Mesothelial cell of epicardium (in vitro differentiated cells): ENCODE results near the gene STN1. TPM values are rescaled to one million over a fixed set of nuclear protein-coding genes. Genes with fewer than 3 reads are reported as not detected.

Experiments used
- DNase-seq, 2 experiments: peaks; one replicate each; pipeline ENCODE4 v3.0.0; 2021; ENCODE audit warnings: low spot score in 2 of 2; ENCODE audit not compliant: unreplicated experiment in 2 of 2
- H3K27ac Mint-ChIP-seq: 2 replicates; pipeline ENCODE4 v1.8.0; 2021; ENCODE audit warnings: mixed read lengths
- H3K27me3 Mint-ChIP-seq: 2 replicates; pipeline ENCODE4 v1.8.0; 2021; ENCODE audit warnings: low read depth, mixed read lengths
- H3K36me3 Mint-ChIP-seq: 2 replicates; pipeline ENCODE4 v1.8.0; 2021; ENCODE audit warnings: mixed read lengths
- H3K4me1 Mint-ChIP-seq: 2 replicates; pipeline ENCODE4 v1.8.0; 2021; ENCODE audit warnings: mixed read lengths
- H3K4me3 Mint-ChIP-seq: 2 replicates; pipeline ENCODE4 v1.8.0; 2021; ENCODE audit warnings: mild to moderate bottlenecking, moderate library complexity, mixed read lengths
- H3K9me3 Mint-ChIP-seq: 2 replicates; pipeline ENCODE4 v1.8.0; 2021; ENCODE audit warnings: mixed read lengths
- total RNA-seq: library from RNA; stranded (reverse); gene quantifications from 3 replicates; pipeline ENCODE4 v1.2.1, GENCODE V29; 2021
- TF ChIP-seq, protein P1 (sequence below): fragments of 200-600 bp; sonication (generic); IDR thresholded peaks from one replicate; pipeline ENCODE4 v1.5.0; 2021; ENCODE audit warnings: antibody characterized with exemption; ENCODE audit not compliant: unreplicated experiment

STN1 gene
- total RNA-seq, 1 donor from 2014 or later, result 14.2 TPM

DNA sequence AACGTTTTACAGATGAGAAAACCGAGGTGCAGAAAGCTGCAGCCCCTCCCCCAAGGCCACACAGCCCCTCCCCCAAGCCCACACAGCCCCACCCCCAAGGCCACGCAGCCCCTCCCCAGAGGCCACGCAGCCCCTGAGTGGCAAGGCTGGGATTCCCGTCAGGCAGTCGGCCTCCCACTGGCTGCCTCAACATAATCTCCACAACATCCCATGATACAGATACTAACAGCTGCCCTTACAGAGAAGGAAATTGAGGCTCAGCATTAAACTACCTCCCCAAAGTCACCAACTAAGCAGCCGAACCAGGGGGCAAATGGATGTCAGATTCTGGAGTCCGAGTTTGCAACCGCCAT is 78.5 kb downstream of the STN1 start:
- Mint-ChIP-seq H3K27ac (no peak overlapping the region), H3K36me3 (no peaks in the 10 kb centered on the region), H3K9me3 (no peaks in the 10 kb centered on the region), H3K4me1 (peaks cover 45% of the 10 kb centered on the region), H3K27me3 (no peaks in the 10 kb centered on the region), H3K4me3 (no peak overlapping the region)
- TF ChIP-seq, protein P1, sequence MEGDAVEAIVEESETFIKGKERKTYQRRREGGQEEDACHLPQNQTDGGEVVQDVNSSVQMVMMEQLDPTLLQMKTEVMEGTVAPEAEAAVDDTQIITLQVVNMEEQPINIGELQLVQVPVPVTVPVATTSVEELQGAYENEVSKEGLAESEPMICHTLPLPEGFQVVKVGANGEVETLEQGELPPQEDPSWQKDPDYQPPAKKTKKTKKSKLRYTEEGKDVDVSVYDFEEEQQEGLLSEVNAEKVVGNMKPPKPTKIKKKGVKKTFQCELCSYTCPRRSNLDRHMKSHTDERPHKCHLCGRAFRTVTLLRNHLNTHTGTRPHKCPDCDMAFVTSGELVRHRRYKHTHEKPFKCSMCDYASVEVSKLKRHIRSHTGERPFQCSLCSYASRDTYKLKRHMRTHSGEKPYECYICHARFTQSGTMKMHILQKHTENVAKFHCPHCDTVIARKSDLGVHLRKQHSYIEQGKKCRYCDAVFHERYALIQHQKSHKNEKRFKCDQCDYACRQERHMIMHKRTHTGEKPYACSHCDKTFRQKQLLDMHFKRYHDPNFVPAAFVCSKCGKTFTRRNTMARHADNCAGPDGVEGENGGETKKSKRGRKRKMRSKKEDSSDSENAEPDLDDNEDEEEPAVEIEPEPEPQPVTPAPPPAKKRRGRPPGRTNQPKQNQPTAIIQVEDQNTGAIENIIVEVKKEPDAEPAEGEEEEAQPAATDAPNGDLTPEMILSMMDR, result no peak
- no peak for DNase-seq

DNA sequence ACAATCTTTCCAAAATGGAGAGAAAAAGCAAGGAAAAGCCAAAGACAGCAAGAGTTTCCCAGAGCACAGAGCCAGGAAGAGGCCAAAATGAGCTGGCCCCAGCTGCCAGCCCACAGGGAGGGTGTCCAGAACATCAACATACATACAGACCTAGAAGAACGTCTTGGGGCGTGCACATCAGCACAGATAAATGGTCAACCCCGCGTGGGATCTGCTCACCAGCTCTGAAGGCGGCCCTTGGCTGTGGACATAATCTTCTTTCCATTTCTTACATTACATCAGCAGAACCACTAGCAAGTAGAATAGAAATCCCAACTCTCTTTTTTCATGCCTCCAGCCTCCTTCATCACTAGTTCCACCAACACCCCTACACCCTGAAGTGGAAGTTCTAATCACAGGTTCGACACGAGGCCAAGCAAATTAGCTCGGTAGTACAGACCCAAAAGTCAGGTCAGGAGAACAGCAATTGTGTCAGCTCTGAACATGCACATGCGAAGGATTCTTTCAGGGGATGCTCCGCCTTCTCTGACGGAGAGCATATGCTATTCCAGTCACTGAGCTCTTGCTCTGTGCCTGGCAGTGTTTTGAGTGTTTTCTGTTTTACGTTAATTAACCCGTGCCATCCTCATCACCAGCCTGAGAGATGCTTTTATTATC is 79.0 kb downstream of the STN1 start:
- no peak for DNase-seq
- H3K4me3 Mint-ChIP-seq, result no peak overlapping the region
- no peaks in the 10 kb centered on the region for H3K27me3 Mint-ChIP-seq
- TF ChIP-seq, protein P1, result no peak
- H3K27ac Mint-ChIP-seq, result no peak overlapping the region
- no peaks in the 10 kb centered on the region for H3K36me3 Mint-ChIP-seq
- H3K4me1 Mint-ChIP-seq, result peaks cover 45% of the 10 kb centered on the region
- no peaks in the 10 kb centered on the region for H3K9me3 Mint-ChIP-seq

DNA sequence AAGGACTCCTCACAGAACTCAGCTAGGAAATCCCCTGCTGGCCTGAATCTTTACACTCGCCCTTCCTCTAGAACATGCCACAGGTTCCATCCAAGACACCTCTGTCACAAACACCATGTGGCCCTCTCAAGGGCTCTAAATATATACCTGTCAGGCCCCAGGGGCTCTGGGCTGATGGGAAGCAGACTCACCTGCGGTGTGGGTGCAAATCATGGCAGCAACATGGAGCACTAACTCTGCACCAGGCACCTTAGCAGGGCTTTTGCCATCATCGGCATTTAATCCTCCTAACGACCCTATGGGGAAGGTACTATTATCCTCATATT is 80.0 kb downstream of the STN1 start:
- TF ChIP-seq, protein P1, result no peak
- Mint-ChIP-seq H3K27ac (no peak overlapping the region), H3K9me3 (no peaks in the 10 kb centered on the region), H3K4me3 (no peak overlapping the region), H3K36me3 (no peaks in the 10 kb centered on the region), H3K4me1 (peaks cover 44% of the 10 kb centered on the region), H3K27me3 (no peaks in the 10 kb centered on the region)
- DNase-seq, result no peak

DNA sequence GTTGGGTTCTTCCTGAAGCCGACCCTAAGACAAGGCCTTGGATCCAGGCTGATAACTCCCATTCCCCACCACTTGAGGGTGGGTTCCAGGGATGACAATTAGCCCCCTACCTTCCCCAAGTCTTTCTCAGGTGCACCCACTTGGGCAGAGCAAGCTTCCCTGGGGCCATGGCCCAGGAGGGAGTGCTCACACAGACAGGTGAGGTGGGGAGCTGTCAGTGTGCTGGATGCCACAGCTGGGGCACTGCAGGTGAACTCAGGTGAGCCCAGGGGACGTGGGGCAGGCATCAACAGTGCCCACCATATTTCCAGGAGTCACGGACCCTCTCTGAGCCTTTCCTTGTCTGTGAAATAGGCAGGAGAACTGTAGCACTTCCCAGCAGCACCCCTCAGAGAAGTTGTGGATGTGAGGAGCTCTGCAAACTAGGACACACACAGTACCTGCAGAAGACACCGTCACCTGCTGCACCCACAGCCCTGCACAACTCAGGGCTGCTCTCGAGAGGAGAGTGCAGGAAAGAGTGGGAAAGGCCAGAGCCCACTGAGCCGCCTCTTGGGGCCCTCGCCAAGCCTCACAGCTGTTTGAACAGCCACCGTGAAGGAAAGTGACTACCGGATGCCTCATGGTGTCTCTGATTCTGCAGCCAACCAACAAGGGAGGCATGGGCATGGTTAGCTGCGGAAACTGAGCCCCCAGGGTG is 80.5 kb downstream of the STN1 start:
- no peak for DNase-seq
- TF ChIP-seq, protein P1, result no peak
- Mint-ChIP-seq H3K4me3 (no peak overlapping the region), H3K36me3 (no peaks in the 10 kb centered on the region), H3K9me3 (no peaks in the 10 kb centered on the region), H3K4me1 (peaks cover 44% of the 10 kb centered on the region), H3K27me3 (no peaks in the 10 kb centered on the region), H3K27ac (no peak overlapping the region)

DNA sequence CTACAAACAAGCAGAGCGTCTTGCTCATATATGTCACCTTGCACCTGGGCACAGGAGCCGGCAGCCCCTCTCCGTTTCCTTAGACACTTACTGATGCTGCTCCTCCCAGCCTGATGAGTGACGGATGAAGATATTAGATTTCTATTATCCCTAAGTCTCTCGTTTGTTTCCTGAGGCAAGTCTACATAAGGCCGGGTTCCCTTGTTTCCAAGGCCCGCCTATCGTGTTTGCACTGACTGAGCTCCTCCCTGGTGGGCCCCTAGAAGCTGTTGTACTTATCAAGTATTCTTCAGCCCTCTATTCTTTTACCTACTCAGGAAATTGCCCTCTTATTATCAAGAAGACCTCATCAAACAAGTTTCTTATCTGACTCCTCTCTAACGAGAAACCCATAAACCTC is 81.1 kb downstream of the STN1 start:
- TF ChIP-seq, protein P1, result no peak
- no peaks in the 10 kb centered on the region for H3K9me3 Mint-ChIP-seq
- no peak overlapping the region for H3K4me3 Mint-ChIP-seq
- no peaks in the 10 kb centered on the region for H3K36me3 Mint-ChIP-seq
- DNase-seq, result no peak
- H3K27ac Mint-ChIP-seq, result no peak overlapping the region
- peaks cover 44% of the 10 kb centered on the region for H3K4me1 Mint-ChIP-seq
- no peaks in the 10 kb centered on the region for H3K27me3 Mint-ChIP-seq
